Smooth muscle cell (in vitro differentiated cells): ENCODE measurements around the gene MADCAM1. TPM values are rescaled to one million over a fixed set of nuclear protein-coding genes. Genes with fewer than 3 reads are reported as not detected.

Experiments
- DNase-seq: peaks from one replicate; lab custom pipeline; 2025; ENCODE audit not compliant: unreplicated experiment; lab: John Stamatoyannopoulos, UW
- H2AFZ ChIP-seq: fragments of 200-600 bp; sonication (generic); 2 replicates; pipeline ENCODE4 v1.6.0; 2016; ENCODE audit warnings: antibody characterized with exemption, low read depth, mild to moderate bottlenecking
- H3F3A ChIP-seq: fragments of 200-600 bp; sonication (generic); 2 replicates; pipeline ENCODE4 v1.6.0; 2017; ENCODE audit warnings: antibody characterized with exemption, low read depth
- H3K27ac ChIP-seq: fragments of 200-600 bp; sonication (generic); 2 replicates; pipeline ENCODE4 v1.5.1; 2016; ENCODE audit warnings: low read depth, mild to moderate bottlenecking
- H3K27me3 ChIP-seq: fragments of 200-600 bp; sonication (generic); 2 replicates; pipeline ENCODE4 v1.6.1; 2016; ENCODE audit warnings: low read depth, mild to moderate bottlenecking
- H3K36me3 ChIP-seq: fragments of 200-600 bp; sonication (generic); 2 replicates; pipeline ENCODE4 v1.5.1; 2016; ENCODE audit warnings: low read depth
- H3K4me1 ChIP-seq: fragments of 200-600 bp; sonication (generic); 2 replicates; pipeline ENCODE4 v1.5.1; 2016; ENCODE audit warnings: low read depth
- H3K4me2 ChIP-seq: fragments of 200-600 bp; sonication (generic); 2 replicates; pipeline ENCODE4 v1.6.0; 2016; ENCODE audit warnings: mild to moderate bottlenecking
- H3K4me3 ChIP-seq: fragments of 200-600 bp; sonication (generic); 2 replicates; pipeline ENCODE4 v1.5.1; 2016; ENCODE audit warnings: mild to moderate bottlenecking
- H3K79me2 ChIP-seq: fragments of 200-600 bp; sonication (generic); 2 replicates; pipeline ENCODE4 v1.6.0; 2016; ENCODE audit warnings: low read depth, mild to moderate bottlenecking
- H3K9ac ChIP-seq: fragments of 200-600 bp; sonication (generic); 2 replicates; pipeline ENCODE4 v1.6.0; 2016; ENCODE audit warnings: low read depth
- H3K9me3 ChIP-seq: fragments of 200-600 bp; sonication (generic); replicated peaks from 2 replicates; pipeline ENCODE4 v1.5.1; 2016; ENCODE audit warnings: low read depth
- H4K20me1 ChIP-seq: fragments of 200-600 bp; sonication (generic); 2 replicates; pipeline ENCODE4 v1.6.0; 2016; ENCODE audit warnings: low read depth
- WGBS: methylation state at CpG from one replicate; pipeline ENCODE4 v1.1.7; 2016; ENCODE audit warnings: low lambda C conversion rate; 5-methylcytosine and 5-hydroxymethylcytosine counted together
- polyA plus RNA-seq: library from polyadenylated mRNA; unstranded; fragments of >200 nt; fragmentation: Nextera tagmentation; extraction: Ambion mirVana; gene quantifications from 2 replicates; pipeline ENCODE4 v1.2.1, GENCODE V29; 2016
- total RNA-seq: library from RNA; depleted of rRNA; stranded (reverse); fragments of >200 nt; gene quantifications from 2 replicates; pipeline ENCODE4 v1.2.3, GENCODE V29; 2014
- TF ChIP-seq, protein P1 (sequence below): fragments of 200-600 bp; sonication (generic); IDR thresholded peaks from 2 replicates; pipeline ENCODE4 v1.5.1; 2017; ENCODE audit warnings: borderline replicate concordance, mild to moderate bottlenecking, antibody characterized with exemption; ENCODE audit not compliant: insufficient read depth, poor library complexity, severe bottlenecking

MADCAM1 gene
- total and polyA plus RNA-seq, 2 experiments from 2014 or later: not detected

DNA sequence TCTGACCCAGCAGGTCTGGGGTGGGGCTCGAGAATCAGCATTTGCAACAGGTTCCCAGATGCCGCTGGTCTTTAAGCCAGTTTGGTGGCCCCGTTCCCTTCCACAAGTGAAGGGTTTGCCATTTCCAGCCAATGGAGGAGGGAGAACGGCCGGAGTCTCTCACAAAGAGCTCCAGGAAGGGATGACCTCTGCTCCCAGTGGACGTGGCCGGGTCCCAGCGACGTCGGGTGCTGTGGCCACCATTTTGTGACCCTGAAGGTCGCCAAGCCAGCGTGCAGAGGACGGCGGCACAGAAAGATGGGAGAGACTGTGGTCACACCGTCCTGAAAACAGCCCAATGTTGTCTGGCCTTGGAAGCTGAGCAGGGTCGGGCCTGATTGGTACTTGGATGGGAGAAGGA lies 43.5 kb upstream of the MADCAM1 start:
- H3K4me2 ChIP-seq: no peak overlapping the region
- H3K36me3 ChIP-seq: no peaks in the 10 kb centered on the region
- H3K9ac ChIP-seq: no peak overlapping the region
- H3K27me3 ChIP-seq: no peaks in the 10 kb centered on the region
- no peak overlapping the region for H3K27ac ChIP-seq
- H3K4me3 ChIP-seq: no peak overlapping the region
- H4K20me1 ChIP-seq: peaks cover 13% of the 10 kb centered on the region
- 97% methylated on average over 16 of the region's 16 CpGs for WGBS
- DNase-seq: no peak
- H3K79me2 ChIP-seq: peaks cover 7% of the 10 kb centered on the region
- H3K4me1 ChIP-seq: no peaks in the 10 kb centered on the region
- H2AFZ ChIP-seq: no peak overlapping the region
- no peaks in the 10 kb centered on the region for H3K9me3 ChIP-seq
- TF ChIP-seq, protein P1, sequence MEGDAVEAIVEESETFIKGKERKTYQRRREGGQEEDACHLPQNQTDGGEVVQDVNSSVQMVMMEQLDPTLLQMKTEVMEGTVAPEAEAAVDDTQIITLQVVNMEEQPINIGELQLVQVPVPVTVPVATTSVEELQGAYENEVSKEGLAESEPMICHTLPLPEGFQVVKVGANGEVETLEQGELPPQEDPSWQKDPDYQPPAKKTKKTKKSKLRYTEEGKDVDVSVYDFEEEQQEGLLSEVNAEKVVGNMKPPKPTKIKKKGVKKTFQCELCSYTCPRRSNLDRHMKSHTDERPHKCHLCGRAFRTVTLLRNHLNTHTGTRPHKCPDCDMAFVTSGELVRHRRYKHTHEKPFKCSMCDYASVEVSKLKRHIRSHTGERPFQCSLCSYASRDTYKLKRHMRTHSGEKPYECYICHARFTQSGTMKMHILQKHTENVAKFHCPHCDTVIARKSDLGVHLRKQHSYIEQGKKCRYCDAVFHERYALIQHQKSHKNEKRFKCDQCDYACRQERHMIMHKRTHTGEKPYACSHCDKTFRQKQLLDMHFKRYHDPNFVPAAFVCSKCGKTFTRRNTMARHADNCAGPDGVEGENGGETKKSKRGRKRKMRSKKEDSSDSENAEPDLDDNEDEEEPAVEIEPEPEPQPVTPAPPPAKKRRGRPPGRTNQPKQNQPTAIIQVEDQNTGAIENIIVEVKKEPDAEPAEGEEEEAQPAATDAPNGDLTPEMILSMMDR: no peak
- H3F3A ChIP-seq: peaks cover 7% of the 10 kb centered on the region

DNA sequence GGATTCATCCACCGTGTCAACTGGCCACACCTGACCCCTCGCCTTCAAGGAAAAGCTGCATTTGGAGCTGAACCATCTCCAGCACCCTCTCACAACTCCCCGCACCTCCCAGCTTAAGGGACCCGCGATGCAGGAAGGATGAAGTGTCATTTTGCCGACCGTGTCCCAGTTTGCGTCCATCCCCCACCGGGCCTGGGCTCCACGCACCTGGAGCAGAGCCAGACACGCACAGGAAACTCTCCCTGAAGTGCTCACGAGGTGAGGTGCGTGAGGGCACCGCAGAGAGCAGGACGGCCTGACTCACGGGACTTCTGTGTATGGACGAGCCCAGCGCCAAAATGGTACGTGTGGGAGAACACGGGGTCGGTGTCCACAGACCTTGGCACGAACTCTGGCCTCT lies 42.7 kb upstream of the MADCAM1 start:
- Histone ChIP-seq H3K27ac (no peak overlapping the region), H3K4me1 (no peaks in the 10 kb centered on the region), H3K9ac (no peak overlapping the region), H3K27me3 (no peaks in the 10 kb centered on the region), H2AFZ (no peak overlapping the region), H3K4me2 (no peak overlapping the region), H3K36me3 (no peaks in the 10 kb centered on the region), H3F3A (peaks cover 7% of the 10 kb centered on the region), H3K79me2 (peaks cover 7% of the 10 kb centered on the region), H3K4me3 (no peak overlapping the region), H3K9me3 (no peaks in the 10 kb centered on the region), H4K20me1 (peaks cover 13% of the 10 kb centered on the region)
- TF ChIP-seq, protein P1: no peak
- 97% methylated on average over 22 of the region's 22 CpGs for WGBS
- DNase-seq: no peak

DNA sequence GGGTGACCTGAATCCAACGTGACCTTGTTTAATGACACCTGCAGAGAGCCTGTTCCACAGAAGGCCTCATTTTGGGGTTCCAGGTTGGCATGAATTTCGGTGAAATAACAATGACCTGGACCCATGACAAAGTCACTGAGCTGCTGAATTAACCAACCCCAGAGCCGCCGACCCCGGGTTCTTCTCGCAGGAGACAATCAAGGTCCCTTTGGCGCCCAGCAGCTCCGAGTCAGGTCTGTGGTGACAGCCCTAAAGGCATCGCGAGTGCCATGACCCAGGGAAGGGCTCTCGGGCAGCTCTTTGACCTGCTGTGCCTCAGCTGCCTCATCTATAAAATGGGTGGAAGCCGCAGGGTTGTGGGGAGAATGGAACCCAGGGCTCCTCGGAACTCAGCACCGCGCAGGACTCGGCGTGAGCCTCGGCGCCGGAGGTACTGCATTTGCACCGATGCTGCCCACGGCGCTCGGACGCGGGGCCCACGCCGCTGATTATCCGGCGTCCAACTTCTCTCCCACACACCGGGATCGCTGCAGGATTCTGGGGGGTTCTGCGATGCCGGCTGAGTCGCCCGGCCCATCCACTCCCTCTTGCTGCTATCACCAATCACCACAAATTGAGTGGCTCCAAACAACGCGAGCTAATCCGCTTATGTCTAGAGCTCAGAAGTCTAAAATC lies 41.1 kb upstream of the MADCAM1 start:
- H4K20me1 ChIP-seq: peaks cover 13% of the 10 kb centered on the region
- no peak overlapping the region for H3K9ac ChIP-seq
- peaks cover 7% of the 10 kb centered on the region for H3K79me2 ChIP-seq
- H3K9me3 ChIP-seq: no peaks in the 10 kb centered on the region
- TF ChIP-seq, protein P1: no peak
- WGBS: 98% methylated on average over 32 of the region's 39 CpGs
- no peak overlapping the region for H3K27ac ChIP-seq
- no peaks in the 10 kb centered on the region for H3K36me3 ChIP-seq
- no peak for DNase-seq
- H2AFZ ChIP-seq: no peak overlapping the region
- no peak overlapping the region for H3K4me2 ChIP-seq
- no peak overlapping the region for H3K4me3 ChIP-seq
- no peaks in the 10 kb centered on the region for H3K4me1 ChIP-seq
- H3F3A ChIP-seq: peaks cover 7% of the 10 kb centered on the region
- H3K27me3 ChIP-seq: no peaks in the 10 kb centered on the region
